Measurements from ENCODE around the gene PLOD1. TPM values are rescaled to one million over a fixed set of nuclear protein-coding genes. Genes with fewer than 3 reads are reported as not detected.
A peak's percentile ranks its signal among the peaks of the same experiment; 100 is the strongest.

PLOD1 gene
- polyA plus RNA-seq, 2 of the 4 experiments (the other 2 are of a cell fraction) = 53.8 to 83.9 TPM

GRCh38 chr1:11967028-11967547 lies 32.6 kb downstream of the PLOD1 start:
- TF ChIP-seq, protein P1, sequence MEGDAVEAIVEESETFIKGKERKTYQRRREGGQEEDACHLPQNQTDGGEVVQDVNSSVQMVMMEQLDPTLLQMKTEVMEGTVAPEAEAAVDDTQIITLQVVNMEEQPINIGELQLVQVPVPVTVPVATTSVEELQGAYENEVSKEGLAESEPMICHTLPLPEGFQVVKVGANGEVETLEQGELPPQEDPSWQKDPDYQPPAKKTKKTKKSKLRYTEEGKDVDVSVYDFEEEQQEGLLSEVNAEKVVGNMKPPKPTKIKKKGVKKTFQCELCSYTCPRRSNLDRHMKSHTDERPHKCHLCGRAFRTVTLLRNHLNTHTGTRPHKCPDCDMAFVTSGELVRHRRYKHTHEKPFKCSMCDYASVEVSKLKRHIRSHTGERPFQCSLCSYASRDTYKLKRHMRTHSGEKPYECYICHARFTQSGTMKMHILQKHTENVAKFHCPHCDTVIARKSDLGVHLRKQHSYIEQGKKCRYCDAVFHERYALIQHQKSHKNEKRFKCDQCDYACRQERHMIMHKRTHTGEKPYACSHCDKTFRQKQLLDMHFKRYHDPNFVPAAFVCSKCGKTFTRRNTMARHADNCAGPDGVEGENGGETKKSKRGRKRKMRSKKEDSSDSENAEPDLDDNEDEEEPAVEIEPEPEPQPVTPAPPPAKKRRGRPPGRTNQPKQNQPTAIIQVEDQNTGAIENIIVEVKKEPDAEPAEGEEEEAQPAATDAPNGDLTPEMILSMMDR (IDR thresholded peaks at IDR 0.05) = peak; percentile 47
- TF ChIP-seq CEBPB (IDR thresholded peaks at IDR 0.05) = peak in 1 of 2 experiments; percentile 30; a peak in 1 of 4 replicates
- peak; percentile 63 to 70 for TF ChIP-seq RAD21 (conservative IDR thresholded peaks at IDR 0.05 in 1 of 2, IDR thresholded peaks at IDR 0.05 in 1 of 2)
- TF ChIP-seq, protein P2, sequence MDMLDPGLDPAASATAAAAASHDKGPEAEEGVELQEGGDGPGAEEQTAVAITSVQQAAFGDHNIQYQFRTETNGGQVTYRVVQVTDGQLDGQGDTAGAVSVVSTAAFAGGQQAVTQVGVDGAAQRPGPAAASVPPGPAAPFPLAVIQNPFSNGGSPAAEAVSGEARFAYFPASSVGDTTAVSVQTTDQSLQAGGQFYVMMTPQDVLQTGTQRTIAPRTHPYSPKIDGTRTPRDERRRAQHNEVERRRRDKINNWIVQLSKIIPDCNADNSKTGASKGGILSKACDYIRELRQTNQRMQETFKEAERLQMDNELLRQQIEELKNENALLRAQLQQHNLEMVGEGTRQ (IDR thresholded peaks at IDR 0.05) = no peak
- peak; percentile 37; the same call in 1 of the 3 replicates for TF ChIP-seq SMC3 (IDR thresholded peaks at IDR 0.05)
- Histone ChIP-seq H3K27ac (no peak overlapping the region), H3K4me2 (no peak overlapping the region), H3K9me3 (no peaks in the 10 kb centered on the region), H3K4me3 (no peak overlapping the region), H3K4me1 (no peaks in the 10 kb centered on the region)
- FAIRE-seq (no peak), ATAC-seq (peak; percentile 92 to 95), DNase-seq (ENCODE audit: low read depth in 1 of 2, low spot score in 1 of 2) (peak; percentile 54 to 82)
- ChIA-PET CTCF (interaction anchor here (0.6 to 4.0 kb wide), 21 partner anchors 10 to 200 kb away, joined by 3 to 26 read pairs (median 4); partner anchors contain the start of gene NPPA), POLR2A (interaction anchor here (1.3 to 3.0 kb wide), 2 partner anchors 13 to 58 kb away, joined by 4 to 80 read pairs; no protein-coding TSS in a partner anchor)
- 44% methylated on average over 4 of the region's 6 CpGs for WGBS (ENCODE audit: missing lambda C conversion rate)

DNA sequence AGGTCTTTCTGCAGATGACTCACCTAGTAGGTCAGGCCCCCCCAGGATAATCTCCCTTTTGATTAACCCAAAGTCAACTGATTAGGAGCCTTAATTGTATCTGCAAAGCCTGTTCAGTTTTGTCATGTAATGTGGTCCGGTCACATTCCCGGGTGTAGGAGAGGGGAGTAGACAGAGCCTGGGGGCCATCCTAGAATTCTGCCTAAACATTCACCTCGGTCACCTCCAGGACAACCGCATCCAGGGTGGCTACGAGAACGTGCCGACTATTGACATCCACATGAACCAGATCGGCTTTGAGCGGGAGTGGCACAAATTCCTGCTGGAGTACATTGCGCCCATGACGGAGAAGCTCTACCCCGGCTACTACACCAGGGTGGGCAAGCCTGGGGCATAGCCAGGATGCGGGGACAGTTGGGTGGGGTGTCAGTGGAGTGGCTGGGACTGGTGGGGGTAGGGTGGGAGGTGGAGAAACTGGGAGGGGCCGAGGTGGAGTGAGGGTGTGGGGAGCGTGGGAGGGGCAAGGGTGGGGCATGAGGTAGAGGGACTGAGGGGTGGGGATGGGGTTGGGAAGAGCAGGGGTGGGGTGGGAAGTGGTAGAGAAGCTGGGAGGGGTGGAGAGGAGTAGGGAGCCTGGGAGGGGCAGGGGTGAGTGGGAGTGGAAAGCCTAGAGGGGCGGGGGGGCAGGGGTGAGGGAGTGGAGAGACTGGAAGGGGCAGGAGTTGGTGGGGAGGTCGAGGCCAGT lies 36.1 kb downstream of the PLOD1 start:
- no peak overlapping the region for H3K4me2 ChIP-seq
- 89% methylated on average over 13 of the region's 17 CpGs for WGBS (ENCODE audit: missing lambda C conversion rate)
- FAIRE-seq (no peak), ATAC-seq (no peak), DNase-seq (ENCODE audit: low read depth in 1 of 2, low spot score in 1 of 2) (no peak)
- ChIA-PET POLR2A (no interaction called here), CTCF (interaction anchor here (0.8 kb wide), 1 partner anchor 13 kb away, joined by 3 read pairs; no protein-coding TSS in a partner anchor)
- H3K4me1 ChIP-seq = no peaks in the 10 kb centered on the region
- no peak overlapping the region for H3K4me3 ChIP-seq
- TF ChIP-seq, protein P1 (IDR thresholded peaks at IDR 0.05) = no peak
- TF ChIP-seq NR3C1 (IDR thresholded peaks at IDR 0.05) (no peak), PHF8 (IDR thresholded peaks at IDR 0.05; ENCODE audit: borderline replicate concordance, low read depth) (no peak), HEYL (CRISPR knock-in tag; IDR thresholded peaks at IDR 0.05) (no peak)
- no peak overlapping the region for H3K27ac ChIP-seq
- no peaks in the 10 kb centered on the region for H3K9me3 ChIP-seq

DNA sequence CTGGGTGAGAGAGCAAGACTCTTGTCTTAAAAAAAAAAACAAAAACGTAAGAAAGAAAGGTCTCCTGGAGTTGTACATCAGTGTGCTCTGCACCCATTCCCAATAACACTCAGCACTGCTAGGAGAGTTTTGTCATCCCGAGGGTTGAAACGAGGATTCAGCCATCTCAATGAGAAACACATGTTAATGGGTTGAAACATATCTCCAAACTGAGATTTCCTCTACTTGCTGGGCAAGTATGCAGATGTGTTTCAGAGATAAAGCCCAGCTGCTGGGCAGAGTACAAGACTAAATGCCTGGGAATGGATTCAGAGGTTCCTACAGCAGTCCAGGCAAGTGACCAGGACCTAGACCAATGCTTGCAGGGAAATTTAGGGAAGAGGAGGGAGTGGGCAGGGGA lies 43.1 kb downstream of the PLOD1 start:
- CTCF ChIA-PET = interaction anchor here (0.6 to 0.7 kb wide), 2 partner anchors 139 to 1233 kb away, joined by 3 read pairs; no protein-coding TSS in a partner anchor
- Histone ChIP-seq H3K4me2 (no peak overlapping the region), H3K4me1 (peaks cover 20% of the 10 kb centered on the region), H3K9me3 (no peaks in the 10 kb centered on the region), H3K4me3 (no peak overlapping the region), H3K27ac (no peak overlapping the region)
- WGBS (ENCODE audit: missing lambda C conversion rate) = 76% methylated on average over 3 of the region's 3 CpGs
- TF ChIP-seq POLR2AphosphoS2 (conservative IDR thresholded peaks at IDR 0.05; ENCODE audit: low read length) (no peak), E2F6 (IDR thresholded peaks at IDR 0.05; ENCODE audit: borderline replicate concordance, low read depth) (no peak), KDM1A (IDR thresholded peaks at IDR 0.05; ENCODE audit: low read depth) (no peak), CHD2 (IDR thresholded peaks at IDR 0.05; ENCODE audit: low read length, partially characterized antibody) (no peak), SREBF2 (IDR thresholded peaks at IDR 0.05) (no peak), ZSCAN20 (CRISPR knock-in tag; IDR thresholded peaks at IDR 0.05) (no peak), HDAC2 (IDR thresholded peaks at IDR 0.05) (no peak), RAD21 (conservative IDR thresholded peaks at IDR 0.05 in 1 of 2, IDR thresholded peaks at IDR 0.05 in 1 of 2) (no peak), NR3C1 (IDR thresholded peaks at IDR 0.05) (no peak), PHF8 (IDR thresholded peaks at IDR 0.05; ENCODE audit: borderline replicate concordance, low read depth) (no peak)
- DNase-seq (ENCODE audit: low read depth in 1 of 2, low spot score in 1 of 2) = no peak
- POLR2A ChIA-PET = no interaction called here
- no peak for FAIRE-seq
- no peak for ATAC-seq

Measured in A549 (cell line).